T-cell (primary cell): ENCODE data around the gene VASP. TPM values are rescaled to one million over a fixed set of nuclear protein-coding genes. Genes with fewer than 3 reads are reported as not detected.

ENCODE experiments used
- ATAC-seq, 4 experiments: fragments of 200-7000 bp in 3 of 4; fragments of 150-1000 bp in 1 of 4; cut with Tn5 transposase; replicated peaks in 1 of 4; 1 replicate in 3 of 4; 2 replicates in 1 of 4; pipeline ENCODE4 v1.10.0; 2021; ENCODE audit warnings: moderate library complexity in 3 of 4, mild to moderate bottlenecking in 2 of 4, moderate number of reproducible peaks in 1 of 4
- CTCF ChIA-PET, 2 donors: fragments of 300-600 bp; sonication (Branson Sonifier 250); formaldehyde crosslinking; loops; one replicate each; lab custom pipeline; 2022; ENCODE audit warnings: antibody characterized with exemption in 2 of 2; lab: Charles Lee
- POLR2A ChIA-PET, 2 donors: fragments of 300-600 bp; sonication (Branson Sonifier 250); formaldehyde crosslinking; loops; one replicate each; lab custom pipeline; 2022; ENCODE audit warnings: antibody characterized with exemption in 2 of 2; lab: Charles Lee
- DNase-seq, 35 experiments: peaks; one replicate each; pipeline versions ENCODE4 v3.0.0 to v3.0.0-alpha.2; 2013 to 2023
- H3K27ac ChIP-seq: one replicate; pipeline ENCODE4 v1.5.1; 2013; ENCODE audit warnings: low read length
- H3K27me3 ChIP-seq, 2 experiments: replicated peaks in 1 of 2; 1 replicate in 1 of 2; 2 replicates in 1 of 2; pipeline versions ENCODE4 v1.6.1 to v1.7.0; 2013; ENCODE audit warnings: low read length in 1 of 2, mixed read lengths in 1 of 2; ENCODE audit not compliant: control insufficient read depth in 2 of 2, insufficient read depth in 2 of 2; ENCODE audit errors: extremely low read depth in 1 of 2
- H3K36me3 ChIP-seq, 2 donors: 1 replicate in 1 of 2; 2 replicates in 1 of 2; pipeline versions ENCODE4 v1.6.1 to v1.7.0; 2013; ENCODE audit warnings: low read length in 1 of 2; ENCODE audit not compliant: control insufficient read depth in 2 of 2, insufficient read depth in 1 of 2; ENCODE audit errors: extremely low read depth in 1 of 2
- H3K4me1 ChIP-seq, 2 experiments: 1 replicate in 1 of 2; 2 replicates in 1 of 2; pipeline versions ENCODE4 v1.6.1 to v1.7.0; 2013; ENCODE audit warnings: low read length in 2 of 2, mixed read lengths in 1 of 2; ENCODE audit not compliant: insufficient read depth in 2 of 2, control insufficient read depth in 1 of 2; ENCODE audit errors: extremely low read depth in 1 of 2
- H3K4me3 ChIP-seq, 2 donors: 1 replicate in 1 of 2; 2 replicates in 1 of 2; pipeline versions ENCODE4 v1.5.1 to v1.7.0; 2013; ENCODE audit warnings: mild to moderate bottlenecking in 2 of 2, low read length in 1 of 2, moderate library complexity in 1 of 2; ENCODE audit not compliant: control insufficient read depth in 1 of 2; ENCODE audit errors: extremely low read depth in 1 of 2
- H3K9me3 ChIP-seq: 2 replicates; pipeline ENCODE4 v1.7.0; 2013
- H3K27ac Mint-ChIP-seq, 2 donors: one replicate each; pipeline ENCODE4 v1.8.0; 2020 to 2021; ENCODE audit warnings: mild to moderate bottlenecking in 2 of 2, mixed read lengths in 2 of 2
- H3K27me3 Mint-ChIP-seq, 2 donors: one replicate each; pipeline ENCODE4 v1.8.0; 2021 to 2022; ENCODE audit warnings: mixed read lengths in 2 of 2
- H3K36me3 Mint-ChIP-seq: one replicate; pipeline ENCODE4 v1.8.0; 2021; ENCODE audit warnings: mixed read lengths
- H3K4me1 Mint-ChIP-seq, 3 donors: one replicate each; pipeline ENCODE4 v1.8.0; 2020 to 2022; ENCODE audit warnings: mixed read lengths in 3 of 3, mild to moderate bottlenecking in 1 of 3
- H3K4me3 Mint-ChIP-seq, 3 donors: one replicate each; pipeline ENCODE4 v1.8.0; 2020 to 2022; ENCODE audit warnings: mild to moderate bottlenecking in 3 of 3, mixed read lengths in 3 of 3, moderate library complexity in 3 of 3
- H3K9me3 Mint-ChIP-seq, 3 donors: one replicate each; pipeline ENCODE4 v1.8.0; 2020 to 2022; ENCODE audit warnings: mixed read lengths in 3 of 3
- WGBS: methylation state at CpG from one replicate; pipeline ENCODE4 v1.1.5; 2013; ENCODE audit warnings: missing lambda C conversion rate; ENCODE audit not compliant: insufficient coverage; 5-methylcytosine and 5-hydroxymethylcytosine counted together
- total RNA-seq, 35 experiments: library from RNA in 6 of 35; stranded (reverse) in 6 of 35; fragments of 120-200 nt in 1 of 35; gene quantifications; one replicate each; pipeline versions ENCODE4 v1.2.1 to v1.2.4 and lab custom pipeline; 2013 to 2026

VASP gene
- total RNA-seq, 5 donors from 2014 or later (not counting 1 experiment from before 2014, with no cell fraction given) = 77.4 to 113 (median 101) TPM

- Histone ChIP-seq H3K27me3 (peaks cover 0 to 4% of the 10 kb centered on the region in 2 experiments), H3K27ac (no peak overlapping the region), H3K9me3 (no peaks in the 10 kb centered on the region), H3K36me3 (peaks cover 23 to 38% of the 10 kb centered on the region in 2 donors), H3K4me1 (peaks cover 0 to 13% of the 10 kb centered on the region in 2 experiments), H3K4me3 (no peak overlapping the region)
- POLR2A ChIA-PET = no interaction called here
- peaks cover 0 to 4% (median 0%) of the 10 kb centered on the region in 3 donors for H3K9me3 Mint-ChIP-seq
- H3K27me3 Mint-ChIP-seq = no peaks in the 10 kb centered on the region
- H3K4me3 Mint-ChIP-seq = peak overlapping the region in 1 of 3 donors; percentile 62
- CTCF ChIA-PET = interaction anchor here (0.7 to 0.9 kb wide), 2 partner anchors 30 to 128 kb away, joined by 3 to 4 read pairs; no protein-coding TSS in a partner anchor
- 96% methylated on average over 10 of the region's 15 CpGs for WGBS
- DNase-seq = no peak
- peaks cover 13% of the 10 kb centered on the region for H3K36me3 Mint-ChIP-seq
- H3K4me1 Mint-ChIP-seq = peaks cover 24 to 28% (median 26%) of the 10 kb centered on the region in 3 donors
- ATAC-seq = no peak
- peak overlapping the region in 1 of 2 donors; percentile 0 for H3K27ac Mint-ChIP-seq
These were observed 20.5 kb downstream of the VASP start for GRCh38 chr19:45527731-45528130.

GRCh38 chr19:45528149-45528743 is 21.0 kb downstream of the VASP start:
- 93% methylated on average over 10 of the region's 17 CpGs for WGBS
- CTCF ChIA-PET = no interaction called here
- peak overlapping the region; percentile 21 to 64 for H3K27ac Mint-ChIP-seq

GRCh38 chr19:45528744-45529419 is 21.6 kb downstream of the VASP start:
- POLR2A ChIA-PET = no interaction called here
- Histone ChIP-seq H3K36me3 (peaks cover 21 to 31% of the 10 kb centered on the region in 2 donors), H3K27ac (no peak overlapping the region), H3K9me3 (no peaks in the 10 kb centered on the region), H3K27me3 (peaks cover 0 to 4% of the 10 kb centered on the region in 2 experiments), H3K4me1 (peaks cover 0 to 10% of the 10 kb centered on the region in 2 experiments), H3K4me3 (no peak overlapping the region)
- DNase-seq = peak in 7 of 35 experiments; percentile 23 to 35 (median 29)
- ATAC-seq = peak; percentile 54 to 74 (median 56)
- Mint-ChIP-seq H3K27ac (no peak overlapping the region), H3K4me3 (peak overlapping the region in 2 of 3 donors; percentile 36 to 62), H3K27me3 (no peaks in the 10 kb centered on the region), H3K9me3 (peaks cover 0 to 4% (median 0%) of the 10 kb centered on the region in 3 donors), H3K4me1 (peaks cover 18 to 22% (median 20%) of the 10 kb centered on the region in 3 donors), H3K36me3 (peaks cover 6% of the 10 kb centered on the region)
- CTCF ChIA-PET = no interaction called here
- WGBS = 23% methylated on average over 47 of the region's 49 CpGs

More at GRCh38 chr19:45528149-45528743, 21.0 kb downstream of the VASP start:
- H3K36me3 ChIP-seq = peaks cover 22 to 35% of the 10 kb centered on the region in 2 donors
- Mint-ChIP-seq H3K9me3 (peaks cover 0 to 4% (median 0%) of the 10 kb centered on the region in 3 donors), H3K27me3 (no peaks in the 10 kb centered on the region), H3K36me3 (peaks cover 12% of the 10 kb centered on the region), H3K4me3 (peak overlapping the region in 2 of 3 donors; percentile 31 to 62), H3K4me1 (peaks cover 24 to 28% (median 25%) of the 10 kb centered on the region in 3 donors)
- no peak overlapping the region for H3K4me3 ChIP-seq
- POLR2A ChIA-PET = no interaction called here
- no peak for ATAC-seq
- H3K4me1 ChIP-seq = peaks cover 0 to 13% of the 10 kb centered on the region in 2 experiments
- no peak overlapping the region for H3K27ac ChIP-seq
- peaks cover 0 to 4% of the 10 kb centered on the region in 2 experiments for H3K27me3 ChIP-seq
- DNase-seq = no peak
- H3K9me3 ChIP-seq = no peaks in the 10 kb centered on the region

GRCh38 chr19:45529420-45529785 is 22.1 kb downstream of the VASP start:
- no peak overlapping the region for H3K27ac ChIP-seq
- ChIA-PET POLR2A (no interaction called here), CTCF (no interaction called here)
- WGBS = 71% methylated on average over 4 of the region's 14 CpGs
- H3K9me3 Mint-ChIP-seq = peaks cover 0 to 4% (median 0%) of the 10 kb centered on the region in 3 donors
- H3K27ac Mint-ChIP-seq = no peak overlapping the region
- no peaks in the 10 kb centered on the region for H3K27me3 Mint-ChIP-seq
- peaks cover 19 to 28% of the 10 kb centered on the region in 2 donors for H3K36me3 ChIP-seq
- peaks cover 17 to 21% (median 20%) of the 10 kb centered on the region in 3 donors for H3K4me1 Mint-ChIP-seq
- DNase-seq (no peak), ATAC-seq (no peak)
- peaks cover 0 to 10% of the 10 kb centered on the region in 2 experiments for H3K4me1 ChIP-seq
- H3K36me3 Mint-ChIP-seq = peaks cover 5% of the 10 kb centered on the region
- no peak overlapping the region for H3K4me3 ChIP-seq
- peaks cover 0 to 4% of the 10 kb centered on the region in 2 experiments for H3K27me3 ChIP-seq
- H3K4me3 Mint-ChIP-seq = peak overlapping the region in 1 of 3 donors; percentile 62
- H3K9me3 ChIP-seq = no peaks in the 10 kb centered on the region

GRCh38 chr19:45531349-45531748 is 24.1 kb downstream of the VASP start:
- no peak overlapping the region for H3K4me3 ChIP-seq
- Mint-ChIP-seq H3K9me3 (peaks cover 0 to 4% (median 0%) of the 10 kb centered on the region in 3 donors), H3K27ac (no peak overlapping the region), H3K4me3 (no peak overlapping the region), H3K36me3 (peaks cover 5% of the 10 kb centered on the region), H3K4me1 (peaks cover 17 to 21% (median 20%) of the 10 kb centered on the region in 3 donors), H3K27me3 (no peaks in the 10 kb centered on the region)
- whole genome bisulfite sequencing = no CpG with 5 or more reads among the region's 1 CpG
- H3K36me3 ChIP-seq = peaks cover 7 to 8% of the 10 kb centered on the region in 2 donors
- H3K27ac ChIP-seq = no peak overlapping the region
- POLR2A ChIA-PET = no interaction called here
- no peak for DNase-seq
- H3K9me3 ChIP-seq = no peaks in the 10 kb centered on the region
- ATAC-seq = no peak
- peaks cover 0 to 4% of the 10 kb centered on the region in 2 experiments for H3K27me3 ChIP-seq
- H3K4me1 ChIP-seq = peaks cover 0 to 10% of the 10 kb centered on the region in 2 experiments
- CTCF ChIA-PET = no interaction called here

GRCh38 chr19:45539459-45539858 is 32.2 kb downstream of the VASP start:
- H3K36me3 ChIP-seq = no peaks in the 10 kb centered on the region
- peaks cover 0 to 2% (median 0%) of the 10 kb centered on the region in 3 donors for H3K4me1 Mint-ChIP-seq
- no peak overlapping the region for H3K4me3 ChIP-seq
- H3K27me3 Mint-ChIP-seq = no peaks in the 10 kb centered on the region
- no peaks in the 10 kb centered on the region for H3K9me3 ChIP-seq
- 94% methylated on average over 3 of the region's 9 CpGs for WGBS
- H3K27me3 ChIP-seq = no peaks in the 10 kb centered on the region
- no peaks in the 10 kb centered on the region for H3K4me1 ChIP-seq
- DNase-seq = no peak
- no peak for ATAC-seq
- no peaks in the 10 kb centered on the region for H3K36me3 Mint-ChIP-seq
- no peak overlapping the region for H3K4me3 Mint-ChIP-seq
- H3K9me3 Mint-ChIP-seq = peaks cover 0 to 2% (median 0%) of the 10 kb centered on the region in 3 donors
- H3K27ac Mint-ChIP-seq = no peak overlapping the region
- no peak overlapping the region for H3K27ac ChIP-seq
- ChIA-PET CTCF (interaction anchor here in 1 of 2 donors (0.6 kb wide), 1 partner anchor 90 kb away, joined by 4 read pairs; no protein-coding TSS in a partner anchor), POLR2A (no interaction called here)
